PFSK-1 (cell line): ENCODE results near the gene MOSMO.

Experiments
- POLR2AphosphoS5 ChIP-seq: IDR thresholded peaks from 2 replicates; pipeline ENCODE4 v1.6.1; 2012; ENCODE audit warnings: low read depth, mild to moderate bottlenecking, control low read depth, low read length, moderate library complexity
- REST ChIP-seq, 2 experiments: IDR thresholded peaks; 2 replicates each; pipeline versions ENCODE4 v1.6.1 to v1.8.0; 2011 to 2012; ENCODE audit warnings: low read depth in 2 of 2, low read length in 2 of 2, control low read depth in 1 of 2, inconsistent platforms in 1 of 2, mild to moderate bottlenecking in 1 of 2, moderate library complexity in 1 of 2; ENCODE audit not compliant: insufficient read depth in 1 of 2
- SIN3A ChIP-seq: IDR thresholded peaks from 2 replicates; pipeline ENCODE4 v1.6.1; 2012; ENCODE audit warnings: mild to moderate bottlenecking, low read length, moderate library complexity, borderline replicate concordance; ENCODE audit not compliant: insufficient read depth
- TAF1 ChIP-seq: IDR thresholded peaks from 2 replicates; pipeline ENCODE4 v1.6.1; 2012; ENCODE audit warnings: low read length, control low read depth, borderline replicate concordance; ENCODE audit not compliant: insufficient read depth

- TF ChIP-seq POLR2AphosphoS5: no peak
- TF ChIP-seq REST (IDR thresholded peaks at IDR 0.05; ENCODE audit: insufficient read depth in 1 of 2, low read depth in 2 of 2, low read length in 2 of 2): no peak
- TF ChIP-seq TAF1: no peak
- TF ChIP-seq SIN3A: no peak
Observed at GRCh38 chr16:21982108-21982507, 25.8 kb upstream of the MOSMO start.
